Measurements from ENCODE around the gene AK3.
"Not testable (repeated sequence)": the region's sequence is repeated elsewhere in the genome, so short reads cannot be mapped to it uniquely, and the experiment has no call there.

AK3 gene

GRCh38 chr9:4666042-4666699, 74.8 kb downstream of the AK3 start, which contains the start of gene SPATA6L:
TSS of gene SPATA6L (minus strand) at chr9:4666480. CDS start at chr9:4666250, 230 bp downstream.
- ATAC-seq = peak; percentile 13
- DNase-seq = peak; percentile 49

- ATAC-seq (no peak), DNase-seq (no peak)
These were observed 75.6 kb downstream of the AK3 start for GRCh38 chr9:4665357-4665756.

- DNase-seq (no peak), ATAC-seq (no peak)
These were observed 77.0 kb downstream of the AK3 start for GRCh38 chr9:4663956-4664355.

- ATAC-seq (no peak), DNase-seq (no peak)
These were observed 77.8 kb downstream of the AK3 start for GRCh38 chr9:4662989-4663792.

- DNase-seq (peak; percentile 84), ATAC-seq (peak; percentile 83)
These were observed 78.7 kb downstream of the AK3 start, which contains the start of gene PLPP6 for GRCh38 chr9:4662108-4662988. TSS of gene PLPP6 (plus strand) at chr9:4662294. CDS start at chr9:4662376, 82 bp downstream.

GRCh38 chr9:4661611-4662010, 79.4 kb downstream of the AK3 start:
- DNase-seq = no peak
- no peak for ATAC-seq

GRCh38 chr9:4661165-4661564, 79.8 kb downstream of the AK3 start:
- no peak for DNase-seq

GRCh38 chr9:4660665-4661064, 80.3 kb downstream of the AK3 start:
- DNase-seq, ATAC-seq: not testable (repeated sequence)

More at GRCh38 chr9:4661165-4661564, 79.8 kb downstream of the AK3 start:
- ATAC-seq = no peak

All from stimulated activated naive CD8-positive, alpha-beta T cell treated with anti-CD3 and anti-CD28 coated beads, Interleukin-15, Interleukin-2, amounts not matched to agents 100 U/mL and 50 U/mL, for 24 hours (primary cell).